Skeletal muscle cell (primary cell): ENCODE measurements around the gene DOCK7.

Experiments
- DNase-seq: peaks from one replicate; pipeline ENCODE4 v3.0.0-alpha.2; 2010; ENCODE audit warnings: low read depth
- H3K4me3 ChIP-seq: 2 replicates; pipeline ENCODE4 v1.5.1; 2011; ENCODE audit warnings: low read depth, mild to moderate bottlenecking, control low read depth, low read length, moderate library complexity

DOCK7 gene

GRCh38 chr1:62493656-62494055 lies 194.5 kb downstream of the DOCK7 start:
- H3K4me3 ChIP-seq = no peak overlapping the region
- DNase-seq = no peak

- DNase-seq = no peak
- no peak overlapping the region for H3K4me3 ChIP-seq
These were observed 195.7 kb downstream of the DOCK7 start for GRCh38 chr1:62492521-62492920.

- no peak overlapping the region for H3K4me3 ChIP-seq
- DNase-seq = no peak
These were observed 200.2 kb downstream of the DOCK7 start for GRCh38 chr1:62487956-62488355.

GRCh38 chr1:62484824-62485468 lies 203.2 kb downstream of the DOCK7 start:
- DNase-seq = no peak
- no peak overlapping the region for H3K4me3 ChIP-seq

DNA sequence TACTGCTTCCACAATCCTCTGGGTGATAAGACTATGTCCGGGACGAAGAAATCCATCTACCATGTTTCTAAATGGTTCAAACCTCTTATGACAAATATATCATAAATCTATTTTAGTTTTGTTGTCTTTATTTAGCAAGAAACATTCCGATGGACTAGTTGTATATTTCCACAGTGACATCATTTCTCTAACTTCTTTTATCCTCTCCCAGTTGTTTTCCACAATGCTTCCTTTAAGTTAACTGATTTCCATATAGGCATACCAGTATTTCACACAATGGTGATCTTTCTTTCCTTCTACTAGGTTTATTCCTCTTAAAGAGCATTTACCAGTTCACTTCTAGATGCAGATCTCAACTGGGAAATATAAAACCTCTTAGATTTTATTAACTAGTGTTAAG lies 206.5 kb downstream of the DOCK7 start:
- H3K4me3 ChIP-seq = no peak overlapping the region
- DNase-seq = no peak

DNA sequence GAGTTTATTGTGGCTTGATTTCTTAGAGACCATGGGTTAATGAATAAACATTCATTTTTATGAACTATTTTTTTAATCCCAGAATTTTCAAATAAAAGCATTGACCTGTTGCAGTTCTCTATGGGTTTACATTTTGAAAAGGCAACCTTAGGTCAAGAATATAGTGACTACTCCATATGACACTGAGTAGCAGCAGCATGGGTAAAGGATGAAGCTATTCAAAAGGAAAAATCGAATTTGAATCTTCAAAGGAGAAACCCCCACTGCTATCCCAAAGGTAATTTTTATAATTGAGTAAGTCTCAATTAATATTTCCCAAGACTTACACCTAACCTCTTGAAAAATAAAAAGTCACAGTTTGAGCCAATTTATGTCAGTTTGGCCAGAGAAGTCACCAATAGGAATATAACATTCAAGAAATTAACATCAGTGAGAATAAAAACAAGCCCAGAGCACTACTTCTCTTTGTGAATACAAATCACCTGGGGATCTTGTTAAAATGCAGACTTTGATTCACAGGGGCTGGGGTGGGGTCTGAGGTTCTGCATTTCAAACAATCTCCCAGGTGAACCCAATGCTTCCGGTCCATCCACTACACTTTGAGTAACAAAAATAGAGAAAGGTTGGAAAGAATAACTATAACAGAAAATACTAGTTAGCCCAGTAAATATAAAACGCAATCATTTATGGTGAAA lies 211.5 kb downstream of the DOCK7 start:
- H3K4me3 ChIP-seq = no peak overlapping the region

GRCh38 chr1:62467092-62467491 lies 221.1 kb downstream of the DOCK7 start:
- no peak overlapping the region for H3K4me3 ChIP-seq
- no peak for DNase-seq

More for the DNA sequence above, 211.5 kb downstream of the DOCK7 start:
- no peak for DNase-seq

GRCh38 chr1:62462370-62462769 lies 225.8 kb downstream of the DOCK7 start:
- H3K4me3 ChIP-seq = no peak overlapping the region
- DNase-seq = no peak

DNA sequence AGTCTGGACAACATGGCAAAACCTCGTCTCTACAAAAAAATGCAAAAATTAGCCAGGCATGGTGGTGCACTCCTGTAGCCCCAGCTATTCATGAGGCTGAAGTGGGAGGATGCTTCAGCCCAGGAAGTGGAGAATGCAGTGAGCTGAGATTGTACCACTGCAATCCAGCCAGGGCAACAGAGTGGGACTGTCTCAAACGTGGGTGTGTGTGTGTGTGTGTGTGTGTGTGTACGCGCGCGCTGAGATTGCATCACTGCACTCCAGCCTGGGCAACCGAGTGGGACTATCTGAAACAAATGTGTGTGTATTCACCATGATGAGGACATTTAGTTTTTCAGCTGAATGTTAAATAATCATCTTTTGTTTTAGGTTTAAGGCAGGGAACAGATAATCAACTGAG lies 230.2 kb downstream of the DOCK7 start:
- DNase-seq = no peak
- no peak overlapping the region for H3K4me3 ChIP-seq

- no peak for DNase-seq
- H3K4me3 ChIP-seq = no peak overlapping the region
These were observed 235.2 kb downstream of the DOCK7 start for GRCh38 chr1:62452951-62453350.

DNA sequence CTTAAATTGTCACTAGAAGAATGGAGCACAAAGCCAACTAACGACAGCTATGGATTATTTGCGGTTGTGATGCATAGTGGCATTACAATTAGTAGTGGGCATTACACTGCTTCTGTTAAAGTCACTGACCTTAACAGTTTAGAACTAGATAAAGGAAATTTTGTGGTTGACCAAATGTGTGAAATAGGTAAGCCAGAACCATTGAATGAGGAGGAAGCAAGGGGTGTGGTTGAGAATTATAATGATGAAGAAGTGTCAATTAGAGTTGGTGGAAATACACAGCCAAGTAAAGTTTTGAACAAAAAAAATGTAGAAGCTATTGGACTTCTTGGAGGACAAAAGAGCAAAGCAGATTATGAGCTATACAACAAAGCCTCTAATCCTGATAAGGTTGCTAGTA lies 237.9 kb downstream of the DOCK7 start:
- DNase-seq = no peak
- no peak overlapping the region for H3K4me3 ChIP-seq

DNA sequence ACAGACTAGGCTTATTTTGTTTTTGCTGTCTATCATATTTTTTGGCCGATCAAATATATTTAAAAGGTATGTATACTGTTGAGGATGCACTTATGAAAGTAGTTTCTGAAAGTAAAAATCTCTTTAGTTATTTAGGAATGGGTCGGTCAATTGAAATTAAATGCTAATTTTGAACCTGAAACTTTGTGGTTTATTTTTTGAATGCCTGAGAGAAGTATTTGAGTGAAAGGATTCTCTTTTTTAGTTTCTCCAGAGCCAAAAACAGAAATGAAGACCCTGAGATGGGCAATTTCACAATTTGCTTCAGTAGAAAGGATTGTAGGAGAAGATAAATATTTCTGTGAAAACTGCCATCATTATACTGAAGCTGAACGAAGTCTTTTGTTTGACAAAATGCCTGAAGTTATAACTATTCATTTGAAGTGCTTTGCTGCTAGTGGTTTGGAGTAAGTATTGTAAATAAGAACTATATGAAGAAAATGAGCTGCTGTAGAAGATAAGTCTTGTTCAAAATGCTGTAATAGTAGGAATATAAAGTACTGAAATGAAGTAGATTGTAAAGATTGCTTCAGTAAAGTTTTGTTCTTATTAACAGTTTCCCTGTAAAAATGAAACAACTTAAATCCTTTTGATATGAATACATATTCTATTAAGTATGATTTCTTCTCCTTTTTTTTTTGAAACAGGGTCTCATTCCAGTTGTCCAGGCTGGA lies 239.8 kb downstream of the DOCK7 start:
- no peak overlapping the region for H3K4me3 ChIP-seq
- DNase-seq = no peak

GRCh38 chr1:62444701-62445100 lies 243.5 kb downstream of the DOCK7 start:
- no peak for DNase-seq
- H3K4me3 ChIP-seq = no peak overlapping the region

DNA sequence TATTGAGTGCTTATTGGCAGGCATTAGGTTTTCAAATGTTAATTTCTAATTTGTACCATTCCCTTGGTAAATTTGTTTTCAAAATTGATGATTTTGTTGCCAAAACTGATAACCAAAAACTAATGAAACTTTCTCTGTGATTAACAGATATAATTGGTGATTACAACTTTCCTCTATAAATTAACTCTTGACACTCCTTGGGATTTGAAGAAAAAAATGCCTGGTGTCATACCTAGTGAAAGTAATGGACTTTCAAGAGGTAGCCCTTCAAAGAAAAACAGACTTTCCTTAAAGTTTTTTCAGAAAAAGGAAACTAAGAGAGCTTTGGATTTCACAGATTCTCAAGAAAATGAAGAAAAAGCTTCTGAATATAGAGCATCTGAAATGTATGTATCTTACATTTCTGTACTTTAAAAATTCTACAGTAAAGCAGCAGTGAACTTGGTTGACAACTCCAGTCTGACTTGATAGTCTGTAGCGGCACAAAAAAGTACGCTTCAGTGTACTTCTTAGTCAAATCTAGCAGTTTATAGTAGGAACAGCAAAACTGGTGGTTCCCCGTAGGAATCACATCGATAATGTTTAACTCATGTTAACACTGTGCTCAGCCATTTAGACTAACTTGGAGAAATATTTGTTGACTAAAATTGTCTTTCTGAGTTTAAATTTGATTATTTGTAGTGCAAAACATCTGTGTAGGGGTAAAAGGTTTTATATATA lies 248.4 kb downstream of the DOCK7 start:
- no peak overlapping the region for H3K4me3 ChIP-seq
- no peak for DNase-seq

DNA sequence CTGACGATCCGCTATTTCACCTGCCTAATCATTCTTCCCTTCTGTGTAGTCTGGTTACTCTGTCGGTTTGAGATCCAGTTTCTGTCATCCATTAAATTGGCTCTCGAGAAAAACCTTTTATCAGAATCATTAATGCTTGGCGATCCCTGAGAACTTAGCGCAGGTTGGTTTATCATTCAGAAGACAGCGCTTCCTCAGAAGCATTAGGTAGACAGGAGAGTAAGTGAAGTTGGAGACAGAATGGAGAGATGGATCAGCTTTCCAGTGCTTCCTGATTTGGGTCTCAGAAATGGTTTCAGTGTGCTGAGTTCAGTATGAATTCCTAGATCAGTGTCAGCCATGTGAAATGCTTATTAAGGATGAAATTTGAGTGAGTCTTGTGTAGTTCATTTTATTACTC lies 250.0 kb downstream of the DOCK7 start:
- H3K4me3 ChIP-seq = peak overlapping the region; percentile 95
- DNase-seq = no peak

- peak overlapping the region; percentile 95 for H3K4me3 ChIP-seq
- DNase-seq = no peak
These were observed 250.8 kb downstream of the DOCK7 start for GRCh38 chr1:62437273-62437940.

GRCh38 chr1:62436466-62437272 lies 251.5 kb downstream of the DOCK7 start, which contains the start of gene USP1:
USP1 (plus strand) TSS chr1:62437049; CDS start chr1:62439868, 2,819 bp downstream.
- peak within 1 kb of the TSS; percentile 95 for H3K4me3 ChIP-seq

DNA sequence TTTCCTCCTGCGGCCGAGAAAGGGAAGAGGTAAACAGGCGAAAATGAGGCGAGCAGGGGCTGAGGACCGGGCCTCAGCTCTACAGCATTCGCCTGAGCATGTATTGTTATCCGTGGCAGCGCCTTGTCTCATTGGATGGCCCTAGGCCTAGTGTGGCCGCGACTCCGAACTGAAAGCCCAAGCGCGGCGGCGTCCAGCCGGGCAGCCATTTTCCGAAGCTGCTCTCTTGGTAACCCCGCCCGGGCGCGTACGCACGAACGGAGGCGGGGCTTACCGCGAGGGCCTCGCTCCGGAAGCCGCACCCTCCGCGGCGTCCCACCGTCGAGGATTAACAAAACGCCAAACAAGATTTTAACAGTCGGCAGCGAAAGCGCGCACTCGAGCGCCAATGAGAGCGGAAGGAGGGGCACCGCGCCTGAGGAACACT lies 252.1 kb downstream of the DOCK7 start:
- H3K4me3 ChIP-seq = peak overlapping the region; percentile 95
- DNase-seq = no peak

More at GRCh38 chr1:62436466-62437272, 251.5 kb downstream of the DOCK7 start, which contains the start of gene USP1:
- peak; percentile 99 for DNase-seq
